ENCODE data around the gene CCDC192.
"Not testable (repeated sequence)": the region's sequence is repeated elsewhere in the genome, so short reads cannot be mapped to it uniquely, and the experiment has no call there.

The CCDC192 gene

DNA sequence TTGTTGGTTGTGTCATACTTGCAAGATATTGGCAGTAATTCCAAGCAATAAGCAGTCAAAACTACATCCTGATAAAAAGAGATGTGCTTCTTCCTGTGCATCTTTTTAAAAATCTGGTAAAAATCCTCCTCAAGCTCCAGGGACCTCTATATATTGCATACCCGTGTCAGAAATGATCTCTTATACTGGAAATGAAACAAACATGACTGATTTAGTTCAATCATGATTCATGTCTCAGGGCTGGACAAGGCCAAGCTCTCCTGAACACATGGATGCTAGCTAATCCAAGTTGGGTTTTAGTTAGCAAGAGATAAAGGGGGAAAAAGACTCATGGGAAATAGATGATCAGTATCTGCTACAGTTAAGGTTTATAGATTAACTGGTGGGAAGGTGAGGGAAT lies 69.3 kb downstream of the CCDC192 start:
- TF ChIP-seq, protein P1, sequence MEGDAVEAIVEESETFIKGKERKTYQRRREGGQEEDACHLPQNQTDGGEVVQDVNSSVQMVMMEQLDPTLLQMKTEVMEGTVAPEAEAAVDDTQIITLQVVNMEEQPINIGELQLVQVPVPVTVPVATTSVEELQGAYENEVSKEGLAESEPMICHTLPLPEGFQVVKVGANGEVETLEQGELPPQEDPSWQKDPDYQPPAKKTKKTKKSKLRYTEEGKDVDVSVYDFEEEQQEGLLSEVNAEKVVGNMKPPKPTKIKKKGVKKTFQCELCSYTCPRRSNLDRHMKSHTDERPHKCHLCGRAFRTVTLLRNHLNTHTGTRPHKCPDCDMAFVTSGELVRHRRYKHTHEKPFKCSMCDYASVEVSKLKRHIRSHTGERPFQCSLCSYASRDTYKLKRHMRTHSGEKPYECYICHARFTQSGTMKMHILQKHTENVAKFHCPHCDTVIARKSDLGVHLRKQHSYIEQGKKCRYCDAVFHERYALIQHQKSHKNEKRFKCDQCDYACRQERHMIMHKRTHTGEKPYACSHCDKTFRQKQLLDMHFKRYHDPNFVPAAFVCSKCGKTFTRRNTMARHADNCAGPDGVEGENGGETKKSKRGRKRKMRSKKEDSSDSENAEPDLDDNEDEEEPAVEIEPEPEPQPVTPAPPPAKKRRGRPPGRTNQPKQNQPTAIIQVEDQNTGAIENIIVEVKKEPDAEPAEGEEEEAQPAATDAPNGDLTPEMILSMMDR (IDR thresholded peaks at IDR 0.05; ENCODE audit: control insufficient read depth, insufficient read depth, low read depth, low read length, missing control alignments): no peak
- no peak for DNase-seq (ENCODE audit: low read depth)
- no peak overlapping the region for H3K4me3 ChIP-seq (ENCODE audit: control insufficient read depth, low read depth, low read length)

DNA sequence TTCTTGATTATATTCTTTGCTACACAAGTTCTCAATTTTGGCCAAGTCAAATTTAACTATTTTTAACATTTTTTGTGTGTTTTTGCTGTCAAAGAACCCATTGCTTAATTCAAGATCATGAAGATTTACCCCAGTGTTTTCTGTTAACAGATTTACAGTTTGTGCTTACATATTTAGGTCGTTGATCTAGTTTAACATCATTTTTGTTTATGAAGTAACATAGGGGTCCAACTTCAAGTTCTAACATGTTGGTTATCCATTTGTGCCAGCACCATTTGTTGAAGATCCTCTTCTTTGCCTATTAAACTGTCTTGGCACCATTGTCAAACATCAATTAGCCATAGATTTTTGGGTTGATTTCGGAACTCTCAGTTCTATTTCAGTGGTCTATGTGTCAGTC lies 71.0 kb downstream of the CCDC192 start:
- DNase-seq (ENCODE audit: low read depth): no peak
- TF ChIP-seq, protein P1 (IDR thresholded peaks at IDR 0.05; ENCODE audit: control insufficient read depth, insufficient read depth, low read depth, low read length, missing control alignments): no peak
- no peak overlapping the region for H3K4me3 ChIP-seq (ENCODE audit: control insufficient read depth, low read depth, low read length)

GRCh38 chr5:127776477-127776876 lies 73.3 kb downstream of the CCDC192 start:
- DNase-seq (ENCODE audit: low read depth): no peak
- TF ChIP-seq, protein P1 (IDR thresholded peaks at IDR 0.05; ENCODE audit: control insufficient read depth, insufficient read depth, low read depth, low read length, missing control alignments): no peak
- no peak overlapping the region for H3K4me3 ChIP-seq (ENCODE audit: control insufficient read depth, low read depth, low read length)

- DNase-seq (ENCODE audit: low read depth): no peak
- no peak overlapping the region for H3K4me3 ChIP-seq (ENCODE audit: control insufficient read depth, low read depth, low read length)
- TF ChIP-seq, protein P1 (IDR thresholded peaks at IDR 0.05; ENCODE audit: control insufficient read depth, insufficient read depth, low read depth, low read length, missing control alignments): no peak
Observed at GRCh38 chr5:127777957-127778356, 74.8 kb downstream of the CCDC192 start.

DNA sequence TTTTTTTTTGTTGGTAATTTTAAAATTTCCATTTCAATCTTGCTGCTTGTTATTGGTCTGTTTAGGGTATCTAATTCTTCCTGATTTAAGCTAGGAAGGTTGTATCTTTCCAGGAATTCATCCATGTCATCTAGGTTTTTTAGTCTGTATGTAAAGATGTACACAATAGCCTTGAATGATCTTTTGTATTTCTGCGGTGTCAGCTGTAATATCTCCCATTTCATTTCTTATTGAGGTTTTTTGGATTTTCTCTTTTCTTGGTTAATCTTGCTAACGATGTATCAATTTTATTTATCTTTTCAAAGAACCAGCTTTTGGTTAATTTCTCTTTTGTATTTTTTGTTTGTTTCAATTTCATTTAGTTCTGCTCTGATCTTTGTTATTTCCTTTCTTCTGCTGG lies 79.3 kb downstream of the CCDC192 start:
- H3K4me3 ChIP-seq (ENCODE audit: control insufficient read depth, low read depth, low read length); DNase-seq (ENCODE audit: low read depth): not testable (repeated sequence)

DNA sequence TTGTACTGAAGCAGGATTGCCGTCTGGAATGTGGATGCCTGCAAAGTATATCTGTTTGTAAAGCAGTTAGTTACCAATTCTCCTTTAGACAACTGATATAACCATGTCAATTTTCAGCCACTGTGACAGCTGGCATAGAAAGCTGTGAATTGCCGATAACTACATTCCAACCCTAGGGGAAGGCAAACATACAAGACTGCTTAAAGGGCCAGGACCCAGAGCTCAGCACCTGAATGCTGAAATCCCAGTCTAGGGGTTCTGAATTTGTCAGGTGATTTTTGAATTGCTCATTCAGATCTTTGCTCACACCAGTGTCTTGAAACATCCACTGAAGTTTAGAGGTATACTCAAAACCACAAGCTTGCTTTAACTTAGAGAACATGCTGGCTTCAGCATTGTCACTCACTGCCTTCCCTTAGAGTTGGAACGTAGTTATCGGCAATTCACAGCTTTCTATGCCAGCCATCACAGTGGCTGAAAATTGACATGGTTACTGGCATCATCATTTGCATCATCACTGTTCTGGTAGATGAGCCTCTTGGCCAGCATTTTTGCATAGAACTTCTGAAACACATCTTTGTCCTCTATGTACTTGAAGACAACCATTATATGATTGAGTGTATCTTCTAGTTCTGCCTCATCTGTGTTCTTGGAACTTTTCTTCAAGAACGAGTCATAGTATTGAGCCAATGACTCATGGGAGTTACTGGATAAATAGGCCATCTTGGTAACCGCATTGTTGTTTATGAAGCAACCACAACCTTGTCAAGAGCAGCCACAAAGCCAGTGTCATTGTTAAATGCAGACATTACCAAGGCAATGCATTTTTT lies 82.1 kb downstream of the CCDC192 start:
- TF ChIP-seq, protein P1 (IDR thresholded peaks at IDR 0.05; ENCODE audit: control insufficient read depth, insufficient read depth, low read depth, low read length, missing control alignments): no peak
- DNase-seq (ENCODE audit: low read depth): peak; percentile 84
- H3K4me3 ChIP-seq (ENCODE audit: control insufficient read depth, low read depth, low read length): no peak overlapping the region

DNA sequence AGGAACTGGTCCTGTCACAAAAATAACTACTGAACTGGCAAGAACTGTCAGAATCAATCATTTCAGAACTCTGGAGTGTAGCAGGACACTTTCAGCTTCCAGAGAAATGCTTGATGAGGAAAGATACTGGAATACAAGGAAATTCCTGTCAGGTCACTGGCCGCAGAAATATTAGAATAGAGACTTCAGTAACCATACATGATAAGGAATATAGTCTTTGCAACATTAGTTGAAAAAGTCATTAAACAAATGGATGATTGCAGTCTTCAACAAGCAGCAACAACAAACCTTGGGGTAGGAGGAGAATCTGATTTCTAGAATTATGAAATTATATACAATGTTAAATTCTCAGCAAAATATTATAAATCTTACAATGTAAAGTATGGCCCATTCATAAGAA lies 88.2 kb downstream of the CCDC192 start:
- H3K4me3 ChIP-seq (ENCODE audit: control insufficient read depth, low read depth, low read length): no peak overlapping the region
- TF ChIP-seq, protein P1 (IDR thresholded peaks at IDR 0.05; ENCODE audit: control insufficient read depth, insufficient read depth, low read depth, low read length, missing control alignments): no peak
- DNase-seq (ENCODE audit: low read depth): no peak

- not testable (repeated sequence) for DNase-seq (ENCODE audit: low read depth); H3K4me3 ChIP-seq (ENCODE audit: control insufficient read depth, low read depth, low read length)
Observed at GRCh38 chr5:127791908-127792307, 88.7 kb downstream of the CCDC192 start.
